K562 (cell line): ENCODE measurements around the gene PLXDC1. TPM values are rescaled to one million over a fixed set of nuclear protein-coding genes. Genes with fewer than 3 reads are reported as not detected.

Source experiments
- BCOR ChIP-seq: fragments of 450-650 bp; IDR thresholded peaks from 2 replicates; pipeline ENCODE4 v1.6.1; 2016
- BHLHE40 ChIP-seq: IDR thresholded peaks from 2 replicates; pipeline ENCODE4 v1.6.1; 2011; ENCODE audit warnings: low read length, improper control_type of control experiment
- E4F1 ChIP-seq: fragments of 250-450 bp; sonication (Bioruptor Pico); IDR thresholded peaks from 2 replicates; pipeline ENCODE4 v1.5.0; 2021; ENCODE audit warnings: mild to moderate bottlenecking, borderline replicate concordance
- HOXB6 ChIP-seq: fragments of 250-450 bp; sonication (Bioruptor Pico); IDR thresholded peaks from 2 replicates; pipeline ENCODE4 v1.5.1; 2022; ENCODE audit warnings: mild to moderate bottlenecking, borderline replicate concordance
- MYNN ChIP-seq, 2 experiments: sonication (generic); formaldehyde crosslinking in 1 of 2; IDR thresholded peaks; 2 replicates each; pipeline versions ENCODE4 v1.5.0 to v1.6.1; 2016 to 2020; ENCODE audit warnings: antibody characterized with exemption in 1 of 2, missing genetic modification reagents in 1 of 2
- RBM39 ChIP-seq: fragments of 200-400 bp; formaldehyde crosslinking; optimal IDR thresholded peaks from 2 replicates; pipeline ENCODE3; 2018; ENCODE audit warnings: low read depth, low read length
- ZNF24 ChIP-seq: fragments of 450-650 bp; IDR thresholded peaks from 2 replicates; pipeline ENCODE4 v1.6.1; 2016
- ZNF76 ChIP-seq: fragments of 250-450 bp; sonication (Bioruptor Pico); IDR thresholded peaks from 2 replicates; pipeline ENCODE4 v1.4.0; 2020; ENCODE audit warnings: mild to moderate bottlenecking, moderate library complexity, borderline replicate concordance
- polyA plus RNA-seq, 8 experiments: library from polyadenylated mRNA; depleted of rRNA in 4 of 8; stranded (reverse) in 5 of 8; unstranded in 3 of 8; fragments of >200 nt; fragmentation: Nextera tagmentation in 2 of 8; fragmentation: Illumina TruSeq in 1 of 8; extraction: Ambion mirVana in 2 of 8; extraction: Trizol in 1 of 8; gene quantifications; 2 replicates each; pipeline versions ENCODE4 v1.2.1 to v1.2.3, GENCODE V29; 2011 to 2014; ENCODE audit warnings: inconsistent platforms in 1 of 8, missing spikeins in 1 of 8
- total RNA-seq, 7 experiments: library from RNA; depleted of rRNA in 6 of 7; stranded (reverse); fragments of >200 nt in 6 of 7; fragmentation: Illumina TruSeq in 2 of 7; extraction: Trizol in 2 of 7; gene quantifications; 2 replicates each; pipeline versions ENCODE4 v1.2.1 to v1.2.3, GENCODE V29; 2011 to 2021; ENCODE audit warnings: low replicate concordance in 1 of 7
- TF ChIP-seq, protein P1 (sequence below): sonication (generic); formaldehyde crosslinking; IDR thresholded peaks from 2 replicates; pipeline ENCODE4 v1.8.0; 2022; ENCODE audit warnings: mild to moderate bottlenecking, missing genetic modification reagents
- TF ChIP-seq, protein P2 (sequence below): fragments of 450-650 bp; IDR thresholded peaks from 2 replicates; pipeline ENCODE4 v1.6.1; 2016; ENCODE audit warnings: low read depth
- TF ChIP-seq, protein P3 (sequence below): IDR thresholded peaks from 3 replicates; pipeline ENCODE4 v1.6.1; 2011; ENCODE audit warnings: borderline replicate concordance, mild to moderate bottlenecking; ENCODE audit not compliant: insufficient read length, insufficient read depth
- TF ChIP-seq, protein P4 (sequence below): fragments of 450-650 bp; conservative IDR thresholded peaks from 2 replicates; pipeline ENCODE4 v1.6.1; 2016; ENCODE audit warnings: missing genetic modification characterization, low read depth, mild to moderate bottlenecking, missing compliant biosample characterization, moderate library complexity

The PLXDC1 gene
- total and polyA plus RNA-seq, 9 of the 15 experiments (the other 6 are each of a cell fraction or from before 2014, with no cell fraction given): not detected

- TF ChIP-seq E4F1 (CRISPR knock-in tag) (peak; percentile 90), HOXB6 (CRISPR knock-in tag) (peak; percentile 76; the same call in 1 of the 2 replicates), MYNN (IDR thresholded peaks at IDR 0.05) (no peak), MYNN (CRISPR knock-in tag; IDR thresholded peaks at IDR 0.05) (no peak), ZNF24 (no peak), BHLHE40 (no peak), BCOR (no peak), RBM39 (no peak), ZNF76 (peak; percentile 98)
- TF ChIP-seq, protein P1, sequence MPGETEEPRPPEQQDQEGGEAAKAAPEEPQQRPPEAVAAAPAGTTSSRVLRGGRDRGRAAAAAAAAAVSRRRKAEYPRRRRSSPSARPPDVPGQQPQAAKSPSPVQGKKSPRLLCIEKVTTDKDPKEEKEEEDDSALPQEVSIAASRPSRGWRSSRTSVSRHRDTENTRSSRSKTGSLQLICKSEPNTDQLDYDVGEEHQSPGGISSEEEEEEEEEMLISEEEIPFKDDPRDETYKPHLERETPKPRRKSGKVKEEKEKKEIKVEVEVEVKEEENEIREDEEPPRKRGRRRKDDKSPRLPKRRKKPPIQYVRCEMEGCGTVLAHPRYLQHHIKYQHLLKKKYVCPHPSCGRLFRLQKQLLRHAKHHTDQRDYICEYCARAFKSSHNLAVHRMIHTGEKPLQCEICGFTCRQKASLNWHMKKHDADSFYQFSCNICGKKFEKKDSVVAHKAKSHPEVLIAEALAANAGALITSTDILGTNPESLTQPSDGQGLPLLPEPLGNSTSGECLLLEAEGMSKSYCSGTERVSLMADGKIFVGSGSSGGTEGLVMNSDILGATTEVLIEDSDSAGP (CRISPR knock-in tag): no peak
- TF ChIP-seq, protein P2, sequence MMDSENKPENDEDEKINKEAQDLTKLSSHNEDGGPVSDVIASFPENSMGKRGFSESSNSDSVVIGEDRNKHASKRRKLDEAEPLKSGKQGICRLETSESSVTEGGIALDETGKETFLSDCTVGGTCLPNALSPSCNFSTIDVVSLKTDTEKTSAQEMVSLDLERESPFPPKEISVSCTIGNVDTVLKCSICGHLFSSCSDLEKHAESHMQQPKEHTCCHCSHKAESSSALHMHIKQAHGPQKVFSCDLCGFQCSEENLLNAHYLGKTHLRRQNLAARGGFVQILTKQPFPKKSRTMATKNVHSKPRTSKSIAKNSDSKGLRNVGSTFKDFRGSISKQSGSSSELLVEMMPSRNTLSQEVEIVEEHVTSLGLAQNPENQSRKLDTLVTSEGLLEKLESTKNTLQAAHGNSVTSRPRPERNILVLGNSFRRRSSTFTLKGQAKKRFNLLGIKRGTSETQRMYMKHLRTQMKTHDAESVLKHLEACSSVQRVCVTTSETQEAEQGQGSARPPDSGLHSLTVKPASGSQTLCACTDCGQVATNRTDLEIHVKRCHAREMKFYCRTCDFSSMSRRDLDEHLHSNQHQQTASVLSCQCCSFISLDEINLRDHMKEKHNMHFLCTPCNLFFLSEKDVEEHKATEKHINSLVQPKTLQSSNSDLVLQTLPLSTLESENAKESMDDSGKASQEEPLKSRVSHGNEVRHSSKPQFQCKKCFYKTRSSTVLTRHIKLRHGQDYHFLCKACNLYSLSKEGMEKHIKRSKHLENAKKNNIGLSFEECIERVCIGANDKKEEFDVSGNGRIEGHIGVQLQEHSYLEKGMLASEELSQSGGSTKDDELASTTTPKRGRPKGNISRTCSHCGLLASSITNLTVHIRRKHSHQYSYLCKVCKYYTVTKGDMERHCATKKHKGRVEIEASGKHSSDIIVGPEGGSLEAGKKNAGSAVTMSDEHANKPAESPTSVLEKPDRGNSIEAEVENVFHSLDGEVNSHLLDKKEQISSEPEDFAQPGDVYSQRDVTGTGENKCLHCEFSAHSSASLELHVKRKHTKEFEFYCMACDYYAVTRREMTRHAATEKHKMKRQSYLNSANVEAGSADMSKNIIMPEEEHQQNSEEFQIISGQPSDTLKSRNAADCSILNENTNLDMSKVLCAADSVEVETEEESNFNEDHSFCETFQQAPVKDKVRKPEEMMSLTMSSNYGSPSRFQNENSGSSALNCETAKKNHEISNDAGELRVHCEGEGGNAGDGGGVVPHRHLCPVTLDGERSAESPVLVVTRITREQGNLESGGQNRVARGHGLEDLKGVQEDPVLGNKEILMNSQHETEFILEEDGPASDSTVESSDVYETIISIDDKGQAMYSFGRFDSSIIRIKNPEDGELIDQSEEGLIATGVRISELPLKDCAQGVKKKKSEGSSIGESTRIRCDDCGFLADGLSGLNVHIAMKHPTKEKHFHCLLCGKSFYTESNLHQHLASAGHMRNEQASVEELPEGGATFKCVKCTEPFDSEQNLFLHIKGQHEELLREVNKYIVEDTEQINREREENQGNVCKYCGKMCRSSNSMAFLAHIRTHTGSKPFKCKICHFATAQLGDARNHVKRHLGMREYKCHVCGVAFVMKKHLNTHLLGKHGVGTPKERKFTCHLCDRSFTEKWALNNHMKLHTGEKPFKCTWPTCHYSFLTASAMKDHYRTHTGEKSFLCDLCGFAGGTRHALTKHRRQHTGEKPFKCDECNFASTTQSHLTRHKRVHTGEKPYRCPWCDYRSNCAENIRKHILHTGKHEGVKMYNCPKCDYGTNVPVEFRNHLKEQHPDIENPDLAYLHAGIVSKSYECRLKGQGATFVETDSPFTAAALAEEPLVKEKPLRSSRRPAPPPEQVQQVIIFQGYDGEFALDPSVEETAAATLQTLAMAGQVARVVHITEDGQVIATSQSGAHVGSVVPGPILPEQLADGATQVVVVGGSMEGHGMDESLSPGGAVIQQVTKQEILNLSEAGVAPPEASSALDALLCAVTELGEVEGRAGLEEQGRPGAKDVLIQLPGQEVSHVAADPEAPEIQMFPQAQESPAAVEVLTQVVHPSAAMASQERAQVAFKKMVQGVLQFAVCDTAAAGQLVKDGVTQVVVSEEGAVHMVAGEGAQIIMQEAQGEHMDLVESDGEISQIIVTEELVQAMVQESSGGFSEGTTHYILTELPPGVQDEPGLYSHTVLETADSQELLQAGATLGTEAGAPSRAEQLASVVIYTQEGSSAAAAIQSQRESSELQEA: no peak
- TF ChIP-seq, protein P3, sequence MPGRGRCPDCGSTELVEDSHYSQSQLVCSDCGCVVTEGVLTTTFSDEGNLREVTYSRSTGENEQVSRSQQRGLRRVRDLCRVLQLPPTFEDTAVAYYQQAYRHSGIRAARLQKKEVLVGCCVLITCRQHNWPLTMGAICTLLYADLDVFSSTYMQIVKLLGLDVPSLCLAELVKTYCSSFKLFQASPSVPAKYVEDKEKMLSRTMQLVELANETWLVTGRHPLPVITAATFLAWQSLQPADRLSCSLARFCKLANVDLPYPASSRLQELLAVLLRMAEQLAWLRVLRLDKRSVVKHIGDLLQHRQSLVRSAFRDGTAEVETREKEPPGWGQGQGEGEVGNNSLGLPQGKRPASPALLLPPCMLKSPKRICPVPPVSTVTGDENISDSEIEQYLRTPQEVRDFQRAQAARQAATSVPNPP: no peak
- TF ChIP-seq, protein P4, sequence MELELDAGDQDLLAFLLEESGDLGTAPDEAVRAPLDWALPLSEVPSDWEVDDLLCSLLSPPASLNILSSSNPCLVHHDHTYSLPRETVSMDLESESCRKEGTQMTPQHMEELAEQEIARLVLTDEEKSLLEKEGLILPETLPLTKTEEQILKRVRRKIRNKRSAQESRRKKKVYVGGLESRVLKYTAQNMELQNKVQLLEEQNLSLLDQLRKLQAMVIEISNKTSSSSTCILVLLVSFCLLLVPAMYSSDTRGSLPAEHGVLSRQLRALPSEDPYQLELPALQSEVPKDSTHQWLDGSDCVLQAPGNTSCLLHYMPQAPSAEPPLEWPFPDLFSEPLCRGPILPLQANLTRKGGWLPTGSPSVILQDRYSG (tag): peak; percentile 99
Measured at GRCh38 chr17:39014044-39014794, 137.2 kb downstream of the PLXDC1 start (continued).
